GM19239 (cell line): ENCODE results near the gene SPINK7.

Experiments
- DNase-seq: peaks from one replicate; pipeline ENCODE4 v3.0.0; 2011; ENCODE audit warnings: low spot score; ENCODE audit not compliant: insufficient read length
- FAIRE-seq: peaks from 2 replicates; lab custom pipeline; 2011; peaks lifted over from hg19 to GRCh38; lab: Jason Lieb, UNC

Gene SPINK7

GRCh38 chr5:148343046-148343407 lies 30.8 kb downstream of the SPINK7 start:
- DNase-seq (no peak), FAIRE-seq (no peak)

- FAIRE-seq = no peak
Measured at GRCh38 chr5:148343603-148344487, 31.6 kb downstream of the SPINK7 start.

GRCh38 chr5:148347706-148348105 lies 35.5 kb downstream of the SPINK7 start:
- no peak for FAIRE-seq

More at GRCh38 chr5:148343603-148344487, 31.6 kb downstream of the SPINK7 start:
- no peak for DNase-seq

GRCh38 chr5:148352696-148353095 lies 40.5 kb downstream of the SPINK7 start:
- no peak for FAIRE-seq
- DNase-seq = no peak

More at GRCh38 chr5:148347706-148348105, 35.5 kb downstream of the SPINK7 start:
- no peak for DNase-seq

GRCh38 chr5:148353634-148354033 lies 41.4 kb downstream of the SPINK7 start:
- FAIRE-seq (no peak), DNase-seq (no peak)

- no peak for FAIRE-seq
- DNase-seq = no peak
Measured at GRCh38 chr5:148364343-148364742, 52.1 kb downstream of the SPINK7 start.
